IPS-18c (cell line): ENCODE data around the gene FRMD6.

Experiments
- H3K4me3 ChIP-seq: 2 replicates; pipeline ENCODE4 v1.7.0; 2013; ENCODE audit warnings: low read depth, mild to moderate bottlenecking, low read length, moderate library complexity; ENCODE audit not compliant: insufficient read depth
- H3K9me3 ChIP-seq: one replicate; pipeline ENCODE4 v1.6.1; 2013; ENCODE audit warnings: mild to moderate bottlenecking, low read length, moderate library complexity; ENCODE audit not compliant: control insufficient read depth, insufficient read depth

The FRMD6 gene

DNA sequence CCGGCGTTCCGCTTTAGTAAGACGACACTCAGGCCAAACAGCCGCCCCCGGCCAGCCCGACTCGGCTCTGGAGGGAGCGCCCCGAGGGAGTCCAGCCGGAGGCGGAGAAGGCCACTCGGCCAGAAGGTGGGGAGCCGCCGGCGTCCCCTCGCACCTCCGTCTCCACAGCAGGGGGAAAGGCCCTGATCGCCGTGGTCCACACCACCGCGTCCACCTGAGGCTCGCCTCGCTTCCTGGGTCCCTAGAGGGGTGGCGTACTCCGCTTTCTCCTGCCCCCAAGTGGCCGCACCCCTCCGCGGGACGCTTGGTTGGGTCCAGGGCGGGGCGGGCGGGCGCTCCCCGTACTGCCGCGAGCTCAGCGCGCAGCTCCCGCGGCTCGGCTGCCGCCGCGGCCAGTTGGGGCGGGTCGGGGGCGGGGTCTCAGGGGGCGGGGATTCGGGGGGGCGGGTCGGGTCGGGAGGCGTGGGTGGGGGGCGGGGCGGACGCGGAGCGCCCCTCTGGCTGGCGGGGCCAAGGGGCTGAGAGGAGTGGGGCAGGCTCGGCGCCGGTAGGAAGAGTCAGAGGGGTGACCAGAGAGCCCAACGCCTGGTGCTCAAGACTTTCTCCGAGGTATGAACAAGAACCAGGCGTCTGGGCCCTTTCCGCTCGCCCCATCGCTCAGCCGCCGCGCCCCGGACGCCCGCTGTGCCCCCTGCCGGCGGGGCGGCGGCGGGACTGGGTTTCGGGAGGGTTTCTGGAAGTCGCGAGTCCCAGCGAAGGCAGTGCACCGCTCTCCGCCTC lies at the start of gene FRMD6:
FRMD6 (plus strand) TSS at position 523 of the 780 bp plus-strand sequence. CDS start 37,927 bp downstream, outside the sequence.
- peak within 1 kb of the TSS; percentile 91 for H3K4me3 ChIP-seq
- no peaks in the 10 kb centered on the region for H3K9me3 ChIP-seq

DNA sequence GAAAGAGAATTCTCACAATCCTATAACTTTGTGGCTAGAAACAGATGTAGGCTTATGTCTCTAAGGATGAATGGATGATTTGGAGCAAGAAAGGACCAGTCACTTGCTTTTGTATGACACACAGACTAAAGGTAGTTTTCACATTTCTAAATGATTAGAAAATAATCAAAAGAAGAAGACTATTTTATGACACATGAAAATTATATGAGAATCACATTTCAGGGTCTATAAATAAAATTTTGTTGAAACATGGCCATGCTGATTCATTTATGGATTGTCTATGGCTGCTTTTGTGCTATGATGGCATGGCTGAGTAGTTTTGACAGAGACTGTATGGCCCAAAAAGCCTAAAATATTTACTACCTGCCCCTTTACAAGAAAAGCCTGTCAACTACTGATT lies 49.4 kb upstream of the FRMD6 start:
- no peaks in the 10 kb centered on the region for H3K9me3 ChIP-seq
- no peak overlapping the region for H3K4me3 ChIP-seq

DNA sequence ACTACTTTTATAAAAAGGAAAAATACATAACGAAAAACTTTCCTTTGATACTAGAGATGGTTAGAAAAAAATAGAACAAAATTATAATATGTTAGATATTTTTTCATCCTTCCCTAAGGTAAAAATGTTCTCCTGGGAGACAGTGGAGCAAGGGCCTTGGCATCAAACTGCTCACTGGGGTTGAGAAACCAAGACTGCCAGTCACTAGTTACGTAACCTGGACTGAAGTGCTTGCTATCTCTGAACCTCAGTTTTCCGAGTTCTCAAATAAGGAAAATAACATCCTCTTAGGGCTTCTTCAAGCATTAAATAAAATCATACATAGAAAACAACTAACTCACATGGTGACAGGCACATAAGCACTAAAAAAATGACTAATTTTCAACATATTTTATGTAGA lies 48.2 kb upstream of the FRMD6 start:
- no peaks in the 10 kb centered on the region for H3K9me3 ChIP-seq

DNA sequence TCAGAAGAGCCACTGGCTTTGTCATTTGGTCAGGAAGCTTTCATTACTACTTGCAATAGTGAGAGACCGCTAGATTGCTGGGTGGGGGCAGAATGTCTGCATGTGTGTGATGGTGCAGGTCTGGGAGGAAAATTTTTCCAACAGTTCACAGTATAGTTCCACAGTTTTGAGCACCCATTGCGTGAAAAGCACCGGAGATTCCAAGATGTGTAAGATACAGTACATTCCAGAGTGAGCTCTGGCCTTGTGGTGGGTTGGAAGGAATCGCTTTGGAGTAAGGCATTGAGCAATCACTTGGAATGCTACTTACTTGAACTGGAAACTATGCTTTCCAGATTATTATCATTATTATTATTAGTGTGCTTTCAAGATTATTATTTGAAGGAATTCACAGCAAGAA lies 47.6 kb upstream of the FRMD6 start:
- Histone ChIP-seq H3K4me3 (no peak overlapping the region), H3K9me3 (no peaks in the 10 kb centered on the region)

More for the DNA sequence above, 48.2 kb upstream of the FRMD6 start:
- no peak overlapping the region for H3K4me3 ChIP-seq

DNA sequence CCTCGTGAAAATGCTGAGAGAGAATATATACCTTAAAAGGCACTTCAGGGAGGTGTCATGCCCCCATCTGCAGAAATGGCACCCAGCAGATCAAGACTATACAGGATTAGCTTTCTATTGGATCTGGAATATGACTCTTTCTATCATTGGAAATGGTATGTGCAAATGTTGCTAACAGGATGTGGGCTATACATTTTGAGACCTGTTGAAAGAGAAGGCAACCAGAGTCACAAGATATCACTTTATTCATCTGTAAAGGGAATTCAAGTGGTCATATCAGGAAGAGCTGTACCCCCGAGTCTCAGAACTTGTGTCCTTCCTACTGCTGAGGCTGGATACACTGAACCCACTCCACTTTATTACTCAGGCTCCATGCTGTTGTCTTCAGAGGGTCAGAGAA lies 46.1 kb upstream of the FRMD6 start:
- H3K4me3 ChIP-seq, result no peak overlapping the region
- H3K9me3 ChIP-seq, result no peaks in the 10 kb centered on the region

DNA sequence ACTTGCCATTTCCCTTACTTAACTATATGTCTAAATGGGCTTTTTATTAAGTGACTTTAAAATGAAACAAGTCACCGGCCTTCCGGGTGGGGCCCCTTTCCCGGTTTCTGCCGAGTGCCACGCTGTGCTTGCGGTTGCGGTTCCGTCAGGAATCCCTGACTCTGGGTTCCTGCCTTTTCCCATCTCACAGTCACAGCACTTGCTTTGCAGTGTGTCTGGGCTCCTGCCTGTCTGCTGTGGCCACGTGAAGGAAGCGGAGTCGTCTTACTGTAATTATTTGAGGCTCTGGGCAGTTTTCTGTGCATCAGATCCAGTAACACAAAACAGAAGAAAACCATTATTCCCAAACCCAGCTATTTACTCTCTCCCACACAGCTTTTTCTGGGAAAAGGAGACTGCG lies 44.0 kb upstream of the FRMD6 start:
- no peaks in the 10 kb centered on the region for H3K9me3 ChIP-seq
- H3K4me3 ChIP-seq, result no peak overlapping the region

DNA sequence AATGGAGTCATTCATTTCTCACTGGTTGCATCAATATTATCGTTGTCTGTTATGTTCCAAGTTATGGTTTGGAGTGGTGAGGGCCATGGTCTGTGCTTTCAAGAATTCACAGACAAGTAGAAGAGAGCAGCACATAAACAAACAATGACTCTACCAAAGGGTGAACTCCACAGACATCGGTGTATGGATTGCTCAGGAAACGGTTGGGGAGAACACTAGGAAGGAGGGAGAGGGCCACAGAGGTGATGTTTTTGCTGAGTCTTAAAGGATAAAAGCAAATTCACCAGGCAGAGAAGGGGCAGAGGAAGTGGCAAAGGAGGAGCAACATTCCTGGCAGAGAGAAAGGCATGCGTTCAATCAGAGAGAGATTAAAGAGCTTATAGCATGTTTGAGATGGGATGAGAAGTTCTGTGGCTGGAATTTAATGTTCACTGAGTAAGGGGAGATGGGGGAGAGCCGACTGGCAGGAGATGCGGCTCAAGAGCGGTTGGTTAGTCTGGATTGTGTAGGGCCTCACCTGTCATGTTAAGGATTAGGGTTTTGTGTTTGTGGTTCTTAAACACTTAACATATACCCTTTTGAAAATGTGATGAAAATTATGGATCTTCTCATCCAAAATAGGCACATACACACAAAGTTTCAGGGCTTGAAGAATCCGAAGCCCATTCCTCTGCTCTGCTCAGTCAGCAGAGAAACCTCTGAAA lies 42.3 kb upstream of the FRMD6 start:
- Histone ChIP-seq H3K9me3 (no peaks in the 10 kb centered on the region), H3K4me3 (no peak overlapping the region)

DNA sequence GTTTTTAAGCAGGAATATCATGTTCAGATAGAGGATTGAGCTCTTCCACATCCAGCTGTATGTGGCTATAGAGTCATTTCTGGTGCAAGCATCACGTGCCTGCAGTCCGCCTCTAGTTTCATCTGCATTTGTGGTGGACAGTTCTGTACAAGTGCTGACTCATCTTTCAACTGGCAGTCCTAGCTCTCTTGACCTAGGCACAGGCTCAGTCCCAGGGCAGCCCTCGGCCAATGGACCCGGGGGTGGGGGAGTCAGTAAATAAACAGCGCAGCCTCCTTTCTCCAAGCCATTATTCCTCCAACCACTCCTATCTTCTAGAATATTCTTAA lies 41.8 kb upstream of the FRMD6 start:
- Histone ChIP-seq H3K4me3 (no peak overlapping the region), H3K9me3 (no peaks in the 10 kb centered on the region)

DNA sequence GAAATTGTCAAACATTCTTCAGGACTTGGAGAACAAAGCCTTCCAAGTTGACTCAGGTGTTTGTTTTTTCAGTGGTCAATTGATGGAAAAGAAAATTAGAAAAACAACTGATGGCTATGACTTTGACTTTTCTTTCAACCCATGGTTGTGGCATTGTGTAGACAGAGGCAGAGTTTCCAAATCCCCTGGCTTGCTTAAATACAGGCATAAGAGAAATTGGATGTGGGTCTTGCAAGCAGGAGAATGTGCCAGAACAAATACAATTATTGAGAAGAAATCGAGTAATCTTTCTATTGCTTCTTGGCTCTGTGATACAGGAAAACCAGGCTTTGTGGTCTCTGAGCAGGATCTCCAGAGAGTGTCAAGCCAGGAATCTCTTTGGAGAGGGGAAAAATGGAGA lies 40.9 kb upstream of the FRMD6 start:
- Histone ChIP-seq H3K9me3 (no peaks in the 10 kb centered on the region), H3K4me3 (no peak overlapping the region)

DNA sequence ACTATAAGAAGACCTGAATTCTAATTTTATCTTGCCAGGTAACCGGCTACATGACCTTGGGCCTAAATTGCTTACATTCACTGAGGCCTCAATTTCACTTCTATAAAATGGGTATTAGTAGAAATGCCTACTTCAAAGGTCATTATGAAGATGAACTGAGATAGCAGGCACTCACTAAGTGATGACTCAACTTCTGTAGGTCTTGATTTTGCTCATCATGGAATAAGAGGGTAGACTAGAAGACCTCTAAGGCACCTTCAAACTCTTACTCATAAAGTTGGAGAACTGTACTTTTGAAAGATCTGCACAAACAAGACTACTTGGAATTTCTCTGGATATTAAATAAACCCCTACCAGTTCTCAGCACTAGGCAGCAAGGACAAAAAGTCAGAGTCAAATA lies 39.3 kb upstream of the FRMD6 start:
- H3K9me3 ChIP-seq, result no peaks in the 10 kb centered on the region
- H3K4me3 ChIP-seq, result no peak overlapping the region

DNA sequence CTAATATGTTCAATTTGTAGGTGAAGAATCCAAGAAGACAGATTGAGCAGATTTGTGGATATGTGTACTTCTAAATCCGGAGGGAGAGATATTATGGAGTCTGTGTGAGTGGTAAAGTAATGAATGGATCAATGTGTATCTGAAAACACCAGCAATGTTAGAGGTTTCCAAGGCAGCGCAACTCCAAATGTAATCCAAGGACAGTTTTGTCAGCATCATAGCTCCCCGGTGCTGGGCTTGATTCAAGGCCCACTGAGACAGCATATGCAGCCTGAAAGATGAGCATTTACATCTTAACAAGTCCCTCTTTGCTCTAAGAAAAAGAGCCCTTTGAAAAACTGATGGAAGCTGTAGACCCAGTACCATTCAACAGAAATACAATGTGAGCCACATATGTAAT lies 38.3 kb upstream of the FRMD6 start:
- no peak overlapping the region for H3K4me3 ChIP-seq
- no peaks in the 10 kb centered on the region for H3K9me3 ChIP-seq

DNA sequence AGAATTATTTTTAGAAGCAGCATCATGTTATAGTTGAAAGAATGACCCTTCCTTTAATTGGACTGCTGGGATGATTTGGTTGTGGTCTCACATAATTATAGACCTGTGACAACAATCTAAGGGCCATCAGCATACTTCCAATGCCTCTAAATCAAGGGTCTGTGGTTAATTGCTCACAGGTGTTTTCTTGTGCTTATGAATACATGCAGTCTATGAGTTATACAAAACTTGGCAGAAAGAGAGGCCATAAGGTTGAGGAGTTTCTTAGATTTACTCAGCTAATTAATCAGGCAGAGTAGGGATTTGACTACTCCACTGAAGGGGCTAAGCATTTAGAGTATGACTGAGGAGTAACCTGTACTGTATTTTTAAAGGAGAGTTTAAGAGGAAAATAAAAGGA lies 37.0 kb upstream of the FRMD6 start:
- H3K9me3 ChIP-seq, result no peaks in the 10 kb centered on the region
- no peak overlapping the region for H3K4me3 ChIP-seq

DNA sequence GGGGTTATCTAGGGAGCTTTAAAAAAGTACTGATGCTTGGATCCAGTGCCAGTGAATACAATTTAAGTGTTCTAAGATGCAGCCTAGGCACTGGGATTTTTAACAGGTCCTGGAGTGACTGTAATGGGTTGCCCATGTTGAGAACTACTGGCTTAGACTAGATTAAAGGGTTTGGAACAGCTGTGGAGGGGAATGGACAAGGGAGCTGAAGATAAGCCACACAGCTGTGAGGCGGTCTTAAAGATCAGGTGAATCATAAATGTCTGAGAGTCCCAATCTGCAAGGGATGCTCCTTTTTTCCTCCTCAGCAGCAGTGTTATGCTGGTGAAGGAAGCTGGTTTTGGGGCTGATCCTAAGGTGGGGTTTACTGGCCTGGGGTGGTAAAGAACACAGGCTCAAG lies 35.5 kb upstream of the FRMD6 start:
- H3K4me3 ChIP-seq, result no peak overlapping the region
- H3K9me3 ChIP-seq, result no peaks in the 10 kb centered on the region

DNA sequence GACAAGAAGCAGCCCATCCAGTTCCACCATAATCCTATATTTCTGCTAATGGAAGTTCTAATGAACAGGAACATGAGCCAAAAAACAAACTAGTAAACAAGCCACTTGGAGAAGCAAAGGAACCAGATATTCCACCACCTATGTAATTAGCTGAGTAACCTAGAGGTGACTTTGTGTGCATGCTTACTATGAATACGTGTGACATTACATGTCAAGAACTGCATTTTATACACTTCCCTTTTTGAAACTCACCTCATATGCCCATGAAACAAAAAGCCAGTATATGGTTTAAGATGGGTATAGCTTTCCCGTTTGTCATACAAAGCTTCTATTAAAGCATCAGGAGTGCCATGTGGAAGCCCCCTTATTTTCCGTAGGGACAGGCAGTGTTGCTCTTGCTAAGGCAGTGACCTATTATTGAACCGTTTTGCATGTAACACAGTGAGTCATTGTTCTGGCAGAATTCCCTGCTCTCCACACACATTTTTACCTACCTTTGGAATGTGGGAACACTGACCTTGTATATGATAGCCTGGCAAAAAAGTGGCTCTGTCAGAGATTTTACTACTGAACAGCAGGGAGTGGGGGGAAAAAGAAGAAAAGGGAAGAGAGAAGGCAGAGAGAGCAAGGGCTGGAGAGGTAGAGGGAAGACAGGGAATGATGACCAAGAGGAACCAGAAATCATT lies 34.8 kb upstream of the FRMD6 start:
- Histone ChIP-seq H3K4me3 (no peak overlapping the region), H3K9me3 (no peaks in the 10 kb centered on the region)

DNA sequence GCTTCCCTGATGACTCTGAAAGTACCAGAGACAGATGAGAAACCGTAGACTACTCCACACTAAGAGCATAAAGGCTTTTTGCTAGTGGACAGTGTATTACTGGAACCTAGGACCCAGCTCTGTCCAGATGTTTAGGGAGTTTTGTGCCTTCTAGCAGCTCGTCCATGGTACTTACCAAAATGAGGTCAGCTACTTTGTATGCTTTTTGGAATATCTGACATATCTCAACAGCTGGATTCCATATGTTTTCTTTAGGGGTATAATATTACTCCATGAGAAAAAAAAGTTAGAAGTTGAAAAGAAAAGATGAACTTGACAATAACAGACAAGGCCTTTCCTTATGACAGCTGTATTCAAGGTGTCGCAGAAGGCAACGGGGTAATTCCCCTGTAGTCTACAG lies 32.1 kb upstream of the FRMD6 start:
- Histone ChIP-seq H3K9me3 (no peaks in the 10 kb centered on the region), H3K4me3 (no peak overlapping the region)

DNA sequence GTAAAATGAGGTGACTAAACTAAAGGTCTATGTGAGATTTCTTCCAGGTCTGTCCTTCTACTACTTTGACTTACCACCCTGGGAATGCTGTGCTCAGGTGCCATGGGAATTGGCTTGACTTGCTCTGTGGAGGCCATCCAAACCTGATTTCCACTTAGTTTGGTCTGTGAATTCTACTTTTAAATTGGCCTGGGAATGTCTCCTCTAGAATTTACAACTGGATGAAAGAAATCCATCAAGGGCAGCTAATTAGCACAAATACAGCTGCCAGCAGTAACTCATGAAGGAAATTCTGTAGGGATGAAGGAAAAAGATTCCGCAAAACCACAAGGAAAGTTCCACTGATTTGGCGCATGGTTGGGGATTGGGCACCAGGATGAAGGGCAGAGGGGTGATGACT lies 31.7 kb upstream of the FRMD6 start:
- H3K9me3 ChIP-seq, result no peaks in the 10 kb centered on the region
- H3K4me3 ChIP-seq, result no peak overlapping the region

DNA sequence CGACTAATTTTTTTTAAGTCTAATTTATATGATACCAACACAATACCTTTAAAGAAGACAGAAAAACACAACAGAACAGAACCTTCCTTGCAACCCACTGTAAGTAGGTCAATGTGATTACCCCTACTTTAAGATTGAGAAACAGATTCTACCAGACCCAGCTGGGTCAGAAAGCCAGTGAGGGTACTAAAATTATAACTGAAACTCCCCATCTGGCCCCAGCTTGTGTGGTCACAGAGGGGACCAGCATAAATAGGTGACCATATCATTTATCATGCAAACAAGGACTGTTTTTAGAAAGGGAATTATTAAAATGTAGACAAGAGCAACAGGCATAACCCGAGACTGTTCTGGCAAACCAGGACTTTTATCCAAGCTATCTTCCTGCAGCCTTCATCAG lies 30.1 kb upstream of the FRMD6 start:
- Histone ChIP-seq H3K9me3 (no peaks in the 10 kb centered on the region), H3K4me3 (no peak overlapping the region)

DNA sequence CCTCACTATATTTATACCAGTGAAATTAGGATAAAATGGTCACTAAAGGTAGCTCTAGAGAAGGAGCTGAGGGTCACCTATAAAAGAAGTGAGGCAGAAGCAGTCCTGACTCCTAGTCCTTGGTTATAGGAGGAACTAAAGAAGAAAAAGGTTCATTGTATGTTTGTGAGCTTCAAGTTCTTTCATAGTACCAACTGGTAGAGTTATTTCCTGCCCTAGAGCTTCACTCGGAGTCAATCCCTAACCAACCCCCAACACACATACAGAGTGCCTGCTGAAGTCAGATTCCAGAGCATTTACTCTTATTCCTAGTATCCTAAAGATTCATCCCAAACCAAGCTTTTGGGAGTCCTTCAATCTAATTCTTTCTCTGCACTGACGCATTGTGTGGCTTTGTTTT lies 29.3 kb upstream of the FRMD6 start:
- no peaks in the 10 kb centered on the region for H3K9me3 ChIP-seq
- H3K4me3 ChIP-seq, result no peak overlapping the region
